GM21381 (cell line): ENCODE results near the gene PTPRD.

Experiments
- ATAC-seq: cut with Tn5 transposase; IDR thresholded peaks from one replicate; pipeline ENCODE4 v1.9.1; 2021; ENCODE audit warnings: mild to moderate bottlenecking, moderate library complexity; ENCODE audit not compliant: unreplicated experiment

Gene PTPRD

DNA sequence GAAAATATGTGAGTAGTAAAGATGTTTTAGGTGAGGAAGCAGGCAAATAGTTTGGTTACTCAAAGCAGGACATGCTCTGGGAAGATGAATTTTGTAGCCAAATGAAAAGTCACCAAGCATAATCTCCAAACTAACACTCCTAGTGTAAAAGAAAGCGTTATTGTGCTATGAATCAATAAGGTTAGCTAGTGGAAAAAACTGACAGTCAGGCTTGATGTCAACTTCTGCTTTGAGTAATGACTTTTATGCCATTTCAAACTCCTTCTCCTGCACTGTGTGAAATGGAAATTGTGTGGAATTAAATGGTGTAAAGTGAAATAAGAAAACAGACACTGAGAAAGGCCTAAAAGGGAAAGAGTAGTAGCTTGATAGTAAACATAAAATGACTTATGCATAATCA is 2176.0 kb downstream of the PTPRD start:
- ATAC-seq: no peak

DNA sequence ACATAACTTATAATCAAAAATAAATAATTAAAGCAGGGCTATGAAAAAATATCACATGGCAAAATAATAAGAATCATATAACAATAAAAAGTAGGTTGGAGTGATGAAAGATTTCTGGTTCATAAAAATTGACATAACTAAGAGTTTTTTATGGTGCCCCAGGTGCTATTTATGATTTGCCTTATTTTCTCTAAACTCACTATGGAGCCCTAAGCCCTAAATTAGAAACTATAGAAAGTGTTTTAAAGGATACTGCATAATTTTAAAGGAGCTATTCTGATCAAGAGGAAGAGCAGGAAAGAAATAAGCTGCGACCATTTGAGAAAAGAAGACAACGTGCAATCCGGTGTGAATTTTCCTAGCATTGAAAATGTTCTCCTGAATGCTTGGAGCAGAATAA is 2178.2 kb downstream of the PTPRD start:
- no peak for ATAC-seq

DNA sequence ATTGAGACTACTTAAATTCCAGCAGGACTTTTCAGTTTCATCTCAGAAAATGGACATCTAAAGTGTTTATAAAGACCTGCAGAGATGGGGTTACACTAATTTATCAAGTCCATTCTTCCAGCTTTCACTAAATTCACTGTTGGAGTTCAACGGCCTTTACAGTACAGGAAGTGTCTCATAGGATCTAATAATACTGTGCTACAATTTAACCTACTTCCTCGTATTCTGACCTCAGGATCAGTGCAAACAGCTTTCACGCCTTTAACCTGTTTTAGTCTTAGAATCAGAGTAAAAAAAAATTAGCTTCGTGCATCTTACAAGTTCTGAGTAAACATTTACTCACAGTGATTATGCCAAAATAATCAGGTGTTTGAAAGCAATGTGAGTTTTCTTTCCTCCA is 2180.6 kb downstream of the PTPRD start:
- ATAC-seq: no peak

DNA sequence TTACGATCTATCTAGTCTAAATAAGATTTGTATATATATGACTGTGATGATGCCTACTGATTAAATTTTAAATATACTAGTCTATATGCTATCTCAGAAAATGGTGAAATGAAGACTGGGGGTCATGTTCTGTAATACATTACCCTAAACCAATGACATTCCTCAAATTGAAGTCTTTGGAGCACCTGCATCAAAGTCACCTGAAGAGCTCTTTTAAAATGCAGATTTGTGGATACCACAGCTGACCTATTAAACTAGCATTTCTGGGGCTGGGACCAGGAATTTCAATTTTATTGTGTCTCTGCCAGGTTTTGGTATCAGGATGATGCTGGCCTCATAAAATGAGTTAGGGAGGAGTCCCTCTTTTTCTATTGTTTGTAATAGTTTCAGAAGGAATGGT is 2181.3 kb downstream of the PTPRD start:
- no peak for ATAC-seq

DNA sequence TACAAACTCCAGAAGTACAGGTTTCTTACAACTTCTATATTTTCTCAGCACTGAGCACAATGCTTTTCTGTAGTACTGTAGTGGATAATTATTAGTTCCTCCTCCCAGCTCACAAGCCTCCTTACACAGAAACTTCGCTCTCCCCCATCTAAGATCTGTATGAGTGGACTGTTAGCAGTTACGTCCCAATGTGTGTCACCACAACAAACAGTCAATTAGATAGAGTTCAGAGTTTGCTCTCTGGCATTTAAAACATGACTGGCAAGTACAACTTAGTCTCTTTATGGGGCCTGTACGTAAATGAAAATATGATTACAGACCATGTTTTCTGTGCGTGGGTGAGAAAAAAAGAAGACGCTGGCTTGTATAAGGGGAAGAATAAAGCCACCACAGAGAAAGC is 2181.9 kb downstream of the PTPRD start:
- no peak for ATAC-seq

DNA sequence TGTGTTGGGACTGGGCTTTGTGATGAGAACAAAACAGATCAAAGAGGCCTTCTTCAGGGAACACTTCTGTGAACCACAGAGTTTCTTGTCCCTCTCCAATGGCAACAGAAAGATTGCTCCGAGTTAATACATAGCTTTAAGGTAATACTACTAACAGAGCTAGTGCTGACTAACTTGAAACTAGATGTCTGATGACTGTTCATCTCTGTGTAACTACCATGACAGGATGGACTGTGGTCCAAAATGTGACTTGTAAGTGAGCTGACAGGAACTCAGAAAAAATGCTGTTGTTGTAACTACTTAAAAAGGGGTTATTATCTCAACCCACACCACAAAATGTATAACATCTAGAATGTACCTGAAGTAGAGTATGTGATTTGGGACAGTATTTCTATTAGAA is 2183.0 kb downstream of the PTPRD start:
- no peak for ATAC-seq

DNA sequence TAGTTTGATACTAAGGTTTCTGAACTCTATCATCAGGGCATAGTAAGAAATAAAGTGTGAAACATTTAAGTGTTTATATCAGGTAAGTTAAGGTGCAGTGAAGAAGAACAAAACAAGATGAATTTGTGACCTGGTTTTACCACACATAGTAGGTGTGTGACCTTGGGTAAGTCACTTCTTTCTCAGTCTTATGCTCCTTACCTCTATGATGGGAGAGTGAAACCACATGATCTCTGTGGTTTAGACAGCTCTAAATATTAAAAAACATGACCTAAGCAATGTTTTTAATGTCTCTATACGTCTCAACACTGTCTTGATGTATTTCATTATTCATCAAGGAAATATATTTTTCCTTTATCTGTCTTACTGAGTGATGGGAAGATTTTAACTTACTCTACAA is 2183.6 kb downstream of the PTPRD start:
- ATAC-seq: no peak

DNA sequence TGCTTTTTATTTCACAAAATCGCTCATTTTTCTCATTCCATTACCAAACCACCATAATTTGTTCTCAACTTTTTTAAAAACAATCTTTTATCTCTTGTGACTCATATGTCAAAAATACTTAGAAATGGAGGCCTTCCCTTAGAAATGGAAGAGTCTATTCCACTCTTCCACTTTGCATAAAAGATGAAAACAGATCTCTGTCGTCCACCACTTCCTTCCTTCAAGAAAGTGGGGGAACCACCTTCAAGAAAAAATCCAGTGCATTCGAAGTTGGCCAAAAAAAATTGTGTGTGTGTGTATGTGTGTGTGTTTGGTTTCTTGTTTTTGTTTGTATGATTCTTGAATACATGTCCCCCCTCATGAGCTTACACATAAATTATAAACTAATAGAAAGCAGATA is 2184.4 kb downstream of the PTPRD start:
- no peak for ATAC-seq

DNA sequence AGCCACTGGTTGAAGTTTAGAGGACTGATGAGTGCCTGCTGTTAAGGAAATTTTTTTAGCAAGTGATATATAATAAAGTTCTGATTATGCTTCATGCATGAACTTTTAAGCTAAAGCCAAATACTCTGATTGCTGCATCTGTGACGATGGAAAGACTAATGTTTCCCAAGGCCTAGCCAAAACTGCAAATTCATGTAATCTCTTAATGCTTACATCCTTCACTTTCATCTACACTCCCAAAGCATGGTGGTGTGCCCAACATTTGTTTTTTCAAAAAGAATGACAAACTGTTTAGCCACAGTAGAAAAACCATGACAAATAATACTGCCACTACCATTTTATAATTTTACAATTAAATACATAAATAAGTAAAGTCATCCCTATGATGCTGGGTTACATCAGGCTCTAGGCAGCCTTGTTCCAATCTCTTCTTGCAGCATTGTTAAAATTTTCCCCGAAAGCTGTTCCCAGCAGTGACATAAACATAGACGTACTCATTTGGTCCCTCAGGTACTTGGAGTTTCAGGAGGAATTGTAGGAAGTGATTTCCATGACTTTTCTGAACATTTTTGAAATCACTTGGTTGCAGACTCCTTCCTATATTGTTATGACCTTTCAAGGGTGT is 2187.9 kb downstream of the PTPRD start:
- no peak for ATAC-seq

DNA sequence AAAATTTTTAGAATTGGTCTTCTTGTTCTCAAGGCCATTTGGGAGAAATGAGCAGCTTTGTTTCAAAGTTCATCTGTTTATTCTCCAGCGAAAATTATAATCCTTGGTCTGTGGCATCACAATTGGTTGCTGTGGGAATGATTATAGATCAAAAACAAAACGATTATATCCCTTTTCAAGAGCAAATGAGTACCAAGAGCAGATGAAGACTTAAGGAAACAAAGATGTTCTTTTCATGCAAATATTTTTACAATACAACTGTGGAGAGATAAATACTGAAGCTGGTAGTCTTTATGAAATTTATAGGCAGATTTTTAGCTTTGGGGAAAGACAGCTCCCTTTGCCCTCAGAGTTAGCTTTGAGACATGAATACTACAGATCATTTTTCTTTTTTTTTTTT is 2192.4 kb downstream of the PTPRD start:
- no peak for ATAC-seq

DNA sequence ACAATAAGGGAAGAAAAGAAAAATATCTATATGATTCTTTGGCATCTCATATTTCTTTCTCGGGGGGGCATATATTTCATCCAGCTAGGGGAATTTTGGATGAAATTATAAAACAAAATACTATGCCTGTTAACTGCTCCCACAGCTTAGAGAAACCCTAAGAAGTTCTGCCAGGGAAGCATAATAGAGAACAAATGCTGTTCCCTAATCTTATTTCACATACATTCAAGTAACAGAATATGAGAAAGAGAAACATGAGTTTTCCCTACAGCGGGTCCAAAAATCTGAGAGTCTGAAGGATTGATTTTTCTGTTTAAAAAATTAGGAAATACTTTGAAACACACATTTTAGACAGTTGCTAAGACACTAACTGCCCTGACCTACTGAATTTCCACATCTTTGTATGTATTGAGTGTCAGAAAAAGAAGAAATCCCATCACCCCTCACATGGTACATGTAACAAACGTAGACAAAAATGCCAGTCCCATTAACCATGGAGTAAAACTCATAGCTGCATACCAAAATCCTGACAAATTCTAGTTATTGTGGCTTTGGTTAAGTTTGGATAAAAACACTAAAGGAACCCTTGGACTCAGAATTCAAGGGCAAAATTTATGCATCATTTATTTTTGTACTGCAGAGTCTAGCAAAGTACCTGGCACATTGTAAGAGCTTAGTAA is 2193.1 kb downstream of the PTPRD start:
- ATAC-seq: no peak

DNA sequence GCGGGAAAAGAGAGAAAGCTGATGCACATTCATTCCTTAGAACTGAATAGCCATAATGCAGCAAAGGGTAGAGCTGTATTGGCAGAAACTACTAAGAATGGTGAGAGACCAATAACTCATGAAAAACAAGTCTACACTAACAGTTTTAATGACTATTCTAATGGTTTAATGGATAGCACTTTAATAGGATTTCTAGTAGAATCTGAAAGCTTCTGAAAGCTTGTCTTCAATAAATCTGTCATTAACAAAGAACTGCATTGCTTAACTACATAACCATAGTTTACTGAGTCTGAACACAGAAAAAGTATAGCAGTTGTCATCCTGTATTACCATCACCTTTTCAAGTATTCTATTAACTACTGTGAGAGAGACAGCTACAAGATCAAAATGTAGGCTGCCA is 2195.5 kb downstream of the PTPRD start:
- ATAC-seq: no peak

DNA sequence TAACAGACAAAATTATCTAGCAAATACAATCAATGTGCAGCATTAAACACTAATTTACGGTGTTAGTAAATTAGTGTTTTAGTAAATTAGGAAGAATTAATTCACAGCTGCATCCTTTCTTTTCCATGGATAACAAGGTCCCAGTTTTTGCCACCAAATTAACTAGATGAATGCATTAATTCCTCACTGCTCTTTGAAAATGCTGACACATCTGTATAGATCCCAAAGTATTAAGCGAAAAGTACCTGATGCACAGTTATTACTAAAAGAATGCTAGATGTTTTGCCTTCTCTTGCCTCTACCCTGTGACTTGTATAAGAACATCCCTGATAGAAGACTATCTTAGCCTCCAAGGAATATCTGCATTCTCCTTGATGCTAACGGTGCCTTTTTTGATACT is 2200.5 kb downstream of the PTPRD start:
- ATAC-seq: no peak

DNA sequence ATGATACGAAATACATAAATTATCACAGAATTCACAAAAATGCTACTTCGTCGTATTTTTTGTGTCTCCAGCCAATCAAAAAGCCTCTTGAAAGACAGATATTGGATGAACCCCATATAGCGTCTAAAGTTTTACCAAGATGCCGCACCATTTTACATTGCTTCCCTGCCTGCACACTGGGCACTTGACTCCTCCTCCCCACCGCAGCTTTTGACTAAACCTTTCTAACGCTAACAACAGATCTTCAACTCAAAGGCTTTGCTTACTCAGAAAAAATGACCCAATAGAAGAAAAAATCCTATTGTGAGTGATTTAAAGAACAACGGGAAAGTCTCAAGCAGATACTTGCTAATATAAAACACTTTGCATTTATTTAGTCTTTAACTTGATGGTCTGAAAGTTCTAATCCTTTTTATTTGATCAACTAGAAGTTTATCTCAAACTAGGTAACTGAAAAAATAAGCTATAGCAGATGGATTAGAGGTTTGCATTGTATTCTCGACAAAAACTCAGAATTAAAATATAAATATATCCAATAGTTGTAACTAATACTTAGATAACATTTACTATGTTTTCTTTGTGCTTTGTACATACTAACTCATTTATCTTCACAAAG is 2204.1 kb downstream of the PTPRD start:
- no peak for ATAC-seq

DNA sequence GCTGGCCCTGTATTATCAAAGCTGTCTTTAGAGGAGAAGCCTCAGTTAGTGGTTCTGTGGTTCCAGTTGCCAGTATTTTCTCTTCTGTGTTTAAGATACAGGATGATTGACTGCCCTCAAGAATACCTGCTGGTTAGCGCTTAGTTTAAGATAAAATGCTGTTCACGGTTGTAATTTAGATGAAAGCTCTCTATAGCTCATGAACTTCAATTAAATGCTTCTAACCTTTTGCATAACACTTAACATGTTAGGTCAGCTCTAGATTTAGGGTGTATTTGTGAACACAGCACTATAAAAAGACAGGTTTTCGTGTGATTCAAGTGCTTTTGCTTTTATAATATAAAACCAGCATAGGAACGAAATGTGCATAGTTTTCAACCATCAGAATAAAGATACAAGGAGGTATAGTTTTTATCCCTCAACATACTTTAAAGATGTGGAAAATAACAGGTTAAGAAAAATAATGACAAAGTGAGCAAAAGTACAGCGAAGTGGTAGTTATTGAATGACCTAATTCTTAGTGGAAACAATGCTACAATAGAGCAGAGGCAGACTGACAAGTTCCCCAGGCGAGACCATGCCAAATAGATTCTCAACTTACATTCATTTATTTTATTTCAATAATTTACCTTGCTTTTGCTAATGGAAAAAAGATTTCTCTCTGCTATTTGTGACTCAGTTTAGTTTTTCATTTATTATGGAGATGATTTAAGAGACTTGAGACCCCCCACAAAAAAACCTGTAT is 2210.7 kb downstream of the PTPRD start:
- ATAC-seq: no peak

DNA sequence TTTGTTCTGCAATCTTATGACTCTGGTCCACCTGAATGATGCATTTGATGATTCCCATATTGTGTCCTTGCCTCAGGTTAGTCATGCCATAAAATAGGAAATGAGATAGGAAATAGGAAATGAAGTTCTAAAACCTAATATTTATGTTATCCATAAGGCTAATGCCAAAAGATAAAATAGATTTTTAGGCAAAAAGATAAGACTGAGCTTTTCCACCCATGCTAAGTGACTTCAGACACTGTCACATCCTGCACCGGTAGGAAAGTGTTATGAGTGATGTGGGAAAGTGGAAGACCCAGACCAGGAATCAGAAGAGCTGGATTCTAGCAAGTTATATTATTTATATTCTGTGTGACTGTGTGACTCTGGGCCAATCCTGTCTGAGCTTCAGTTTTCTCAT is 2212.4 kb downstream of the PTPRD start:
- no peak for ATAC-seq

DNA sequence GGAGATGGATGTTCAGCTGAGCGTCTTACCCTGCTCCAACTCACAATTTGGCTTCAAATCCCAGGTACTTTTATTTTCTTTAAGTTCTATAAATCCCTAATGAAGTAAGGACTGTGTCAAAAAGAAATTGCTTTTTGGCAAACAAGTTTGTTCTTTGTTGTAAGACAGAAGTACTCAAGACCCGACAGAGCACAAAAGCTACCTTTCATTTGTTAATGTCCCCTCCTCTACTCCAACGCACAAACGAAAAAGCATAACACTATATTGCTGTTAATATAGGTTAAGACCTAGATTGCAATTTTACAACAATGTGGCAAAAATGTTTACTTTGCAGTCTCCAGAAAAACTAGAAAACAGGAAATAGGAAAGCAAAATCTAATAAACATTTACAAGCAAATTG is 2217.8 kb downstream of the PTPRD start:
- no peak for ATAC-seq

DNA sequence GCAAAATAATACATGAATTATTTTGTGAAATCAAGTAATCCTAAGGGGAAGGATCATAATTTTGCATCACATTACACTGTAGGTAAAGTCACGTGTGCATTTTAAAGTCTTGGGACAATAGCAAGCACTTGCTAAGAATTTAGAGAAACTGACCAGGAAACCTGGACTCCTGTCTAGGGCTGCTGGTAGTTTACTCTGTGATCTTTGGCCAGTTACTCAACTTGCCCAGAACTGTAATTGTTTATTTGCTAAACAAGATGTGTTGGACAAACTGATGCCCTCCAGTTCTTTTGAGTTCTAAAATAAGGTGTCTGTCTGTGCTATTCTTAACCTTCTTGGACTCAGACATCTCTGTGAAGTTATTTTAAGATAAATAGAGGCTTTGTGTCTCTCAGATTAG is 2218.5 kb downstream of the PTPRD start:
- ATAC-seq: no peak

DNA sequence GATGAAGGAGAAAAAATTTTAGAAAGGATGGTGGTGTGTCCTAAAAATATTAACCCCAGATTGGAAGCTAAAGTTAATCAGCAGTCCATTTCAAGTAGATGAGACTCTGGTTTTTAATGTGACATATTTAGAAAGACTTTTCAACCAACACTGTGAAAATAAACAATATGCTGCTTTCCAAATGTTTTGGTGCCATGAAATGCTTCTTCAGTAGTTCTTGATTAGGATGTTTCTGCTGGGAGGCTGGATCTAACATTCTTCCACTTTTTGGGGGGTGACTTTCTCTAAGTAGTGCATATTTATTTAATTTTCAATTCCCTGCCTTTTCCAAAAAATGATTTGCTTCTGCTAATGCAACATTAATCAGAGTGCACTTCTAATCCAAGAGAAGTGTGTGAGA is 2219.9 kb downstream of the PTPRD start:
- ATAC-seq: no peak

DNA sequence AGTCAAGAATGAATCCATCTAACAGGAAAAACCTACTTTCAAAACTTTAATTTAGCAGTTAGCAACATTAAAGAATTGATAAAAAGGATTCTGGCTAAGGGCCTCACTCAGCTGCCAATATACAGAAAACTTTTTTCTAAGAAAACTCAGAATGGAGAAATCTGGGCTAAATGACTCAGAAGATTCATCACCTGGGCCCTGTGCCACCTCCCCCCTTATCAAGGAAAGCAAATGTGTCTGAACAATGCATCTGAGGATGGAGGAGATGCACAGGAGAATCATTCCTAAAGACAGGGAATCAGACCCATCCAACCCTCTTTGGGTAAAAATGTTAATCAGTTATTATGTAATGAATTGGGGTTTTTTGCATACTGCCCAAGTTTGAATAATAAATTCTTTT is 2221.2 kb downstream of the PTPRD start:
- no peak for ATAC-seq

DNA sequence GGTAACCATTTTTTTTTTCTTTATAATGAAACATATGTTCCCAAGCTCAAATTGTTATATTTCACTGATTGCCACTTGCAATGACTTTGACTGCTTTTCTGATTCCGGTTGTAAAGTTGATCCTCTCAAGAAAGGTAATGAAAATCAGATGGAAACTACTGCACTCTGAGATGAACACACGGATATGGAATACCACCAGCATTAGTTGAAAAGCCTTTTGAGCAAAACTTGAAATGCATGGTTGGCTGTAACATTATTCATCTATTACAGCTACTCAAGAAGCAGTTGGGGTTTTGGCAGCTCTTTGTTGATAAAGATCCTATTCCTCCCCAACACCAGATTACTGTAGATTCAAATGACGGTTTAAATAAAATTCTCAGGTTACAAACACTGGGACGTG is 2221.7 kb downstream of the PTPRD start:
- no peak for ATAC-seq

DNA sequence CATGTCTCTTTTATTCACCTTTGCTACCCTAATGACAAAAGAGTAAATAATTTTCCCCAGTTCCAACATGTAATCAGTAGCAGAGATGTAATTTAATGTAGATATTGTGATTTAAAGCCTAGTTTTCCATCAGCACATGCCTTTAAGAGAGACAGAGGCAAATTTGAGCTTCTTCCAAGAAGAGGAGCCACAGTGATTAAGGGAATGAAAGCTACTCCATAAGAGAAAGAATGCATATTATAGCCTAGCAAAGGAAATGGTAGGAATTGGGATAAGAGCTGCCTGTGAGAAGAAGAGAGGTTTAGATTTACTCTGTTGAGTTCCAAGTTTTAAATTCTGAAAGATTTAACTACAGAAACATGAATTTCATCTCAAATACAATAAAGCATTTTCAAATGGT is 2222.2 kb downstream of the PTPRD start:
- no peak for ATAC-seq
